GM12878 (cell line): ENCODE data around the gene COG1. TPM values are rescaled to one million over a fixed set of nuclear protein-coding genes. Genes with fewer than 3 reads are reported as not detected.

Experiments
- ATAC-seq: fragments of 200-7000 bp; cut with Tn5 transposase; 3 replicates; pipeline ENCODE4 v1.9.1; 2020; ENCODE audit warnings: mild to moderate bottlenecking, moderate library complexity
- BruUV-seq: library from RNA; stranded (reverse); fragments of 400-500 nt; replicated peaks from 2 replicates; lab custom pipeline; 2021; lab: Mats Ljungman, UMichigan
- CTCF ChIA-PET: fragments of 300-600 bp; sonication (Branson Sonifier 250); formaldehyde crosslinking; extraction: SDS; loops from one replicate; lab custom pipeline; 2021; ENCODE audit warnings: inconsistent platforms; lab: Yijun Ruan, JAX
- POLR2A ChIA-PET: fragments of 350-600 bp; formaldehyde crosslinking; extraction: SDS; loops from one replicate; lab custom pipeline; 2021; ENCODE audit warnings: inconsistent platforms; lab: Charles Lee
- RAD21 ChIA-PET: fragments of 300-600 bp; sonication (Branson Sonifier 250); formaldehyde crosslinking; loops from one replicate; lab custom pipeline; 2023; ENCODE audit warnings: antibody characterized with exemption; ENCODE audit not compliant: unreplicated experiment; lab: Charles Lee
- SMC1A ChIA-PET: fragments of 300-600 bp; sonication (Branson Sonifier 250); formaldehyde crosslinking; loops from one replicate; lab custom pipeline; 2023; ENCODE audit not compliant: unreplicated experiment, uncharacterized antibody; lab: Charles Lee
- DNase-seq: peaks from one replicate; pipeline ENCODE4 v3.0.0-alpha.2; 2011; ENCODE audit warnings: low read depth, low spot score
- FAIRE-seq: peaks from 3 replicates; lab custom pipeline; 2011; peaks lifted over from hg19 to GRCh38; lab: Jason Lieb, UNC
- H2AFZ ChIP-seq: 2 replicates; pipeline ENCODE4 v1.6.0; 2011; ENCODE audit warnings: low read depth, low read length, control low read depth; ENCODE audit not compliant: control insufficient read depth
- H3K27ac ChIP-seq: 2 replicates; pipeline ENCODE4 v1.5.1; 2011; ENCODE audit warnings: control low read depth; ENCODE audit not compliant: control insufficient read depth, insufficient read depth
- H3K27me3 ChIP-seq, 2 experiments: replicated peaks in 1 of 2; 2 replicates each; pipeline versions ENCODE4 v1.6.0 to v1.6.1; 2011; ENCODE audit warnings: low read length in 1 of 2; ENCODE audit not compliant: control insufficient read depth in 2 of 2, insufficient read depth in 2 of 2
- H3K36me3 ChIP-seq, 2 experiments: 2 replicates each; pipeline ENCODE4 v1.5.1; 2011; ENCODE audit warnings: low read length in 1 of 2; ENCODE audit not compliant: control insufficient read depth in 2 of 2, insufficient read depth in 2 of 2
- H3K4me1 ChIP-seq: 2 replicates; pipeline ENCODE4 v1.6.1; 2011; ENCODE audit warnings: mild to moderate bottlenecking, low read length, moderate library complexity, mixed read lengths; ENCODE audit not compliant: control insufficient read depth, insufficient read depth
- H3K4me2 ChIP-seq: 2 replicates; pipeline ENCODE4 v1.6.0; 2011; ENCODE audit warnings: control low read depth; ENCODE audit not compliant: control insufficient read depth, insufficient read depth
- H3K4me3 ChIP-seq: fragments of 200-600 bp; sonication (generic); 2 replicates; pipeline ENCODE4 v1.5.1; 2016
- H3K79me2 ChIP-seq: 2 replicates; pipeline ENCODE4 v1.6.0; 2011; ENCODE audit warnings: low read length; ENCODE audit not compliant: control insufficient read depth, insufficient read depth
- H3K9ac ChIP-seq: 2 replicates; pipeline ENCODE4 v1.8.0; 2011; ENCODE audit warnings: low read length, control low read depth, mixed read lengths; ENCODE audit not compliant: control insufficient read depth, insufficient read depth
- H3K9me3 ChIP-seq: replicated peaks from 3 replicates; pipeline ENCODE4 v1.5.1; 2011; ENCODE audit warnings: mild to moderate bottlenecking, low read length; ENCODE audit not compliant: control insufficient read depth, insufficient read depth
- H4K20me1 ChIP-seq: 2 replicates; pipeline ENCODE4 v1.6.0; 2011; ENCODE audit not compliant: control insufficient read depth, insufficient read depth
- BACH1 ChIP-seq: fragments of 450-650 bp; IDR thresholded peaks from 2 replicates; pipeline ENCODE4 v1.6.1; 2017; ENCODE audit warnings: mild to moderate bottlenecking, borderline replicate concordance
- BHLHE40 ChIP-seq, 2 experiments: fragments of 450-650 bp in 1 of 2; IDR thresholded peaks; 2 replicates each; pipeline ENCODE4 v1.6.1; 2011 to 2017; ENCODE audit warnings: low read depth in 2 of 2, borderline replicate concordance in 1 of 2, improper control_type of control experiment in 1 of 2, low read length in 1 of 2, mild to moderate bottlenecking in 1 of 2
- CREB1 ChIP-seq: IDR thresholded peaks from 2 replicates; pipeline ENCODE4 v1.6.1; 2012; ENCODE audit warnings: low read depth, mild to moderate bottlenecking, inconsistent platforms
- EZH2 ChIP-seq: IDR thresholded peaks from 2 replicates; pipeline ENCODE4 v1.6.1; 2012; ENCODE audit warnings: low read depth, mild to moderate bottlenecking, control low read depth, inconsistent platforms, low read length, borderline replicate concordance; ENCODE audit not compliant: control insufficient read depth
- HDAC6 ChIP-seq: fragments of 200-600 bp; sonication (generic); IDR thresholded peaks from one replicate; pipeline ENCODE4 v1.8.0; 2017; ENCODE audit warnings: antibody characterized with exemption; ENCODE audit not compliant: unreplicated experiment
- NRF1 ChIP-seq: conservative IDR thresholded peaks from 2 replicates; pipeline ENCODE4 v1.6.1; 2011; ENCODE audit warnings: mild to moderate bottlenecking, low read depth, low read length, improper control_type of control experiment
- RELA ChIP-seq: fragments of 450-650 bp; IDR thresholded peaks from 2 replicates; pipeline ENCODE4 v1.8.0; 2014; ENCODE audit warnings: borderline replicate concordance; ENCODE audit not compliant: partially characterized antibody
- WGBS: methylation state at CpG from one replicate; pipeline ENCODE4 v1.1.6; 2016; ENCODE audit warnings: low lambda C conversion rate; ENCODE audit not compliant: insufficient replicate concordance, insufficient coverage; ENCODE audit errors: missing lambda C conversion rate; 5-methylcytosine and 5-hydroxymethylcytosine counted together
- in situ Hi-C: fragments of 300-500 bp; cut with MboI; formaldehyde crosslinking; loops from 9 replicates; pipeline ENCODE4 v1.14.3; 2018; ENCODE audit warnings: mixed read lengths
- intact Hi-C: fragments of 100-400 bp; cut with micrococcal nuclease; formaldehyde crosslinking; loops from one replicate; pipeline ENCODE4 v1.14.2; 2022; ENCODE audit not compliant: unreplicated experiment
- polyA plus RNA-seq, 11 experiments: library from polyadenylated mRNA; depleted of rRNA in 4 of 11; unstranded in 6 of 11; stranded (reverse) in 5 of 11; fragments of >200 nt; fragmentation: Nextera tagmentation in 4 of 11; fragmentation: Illumina TruSeq in 1 of 11; extraction: Ambion mirVana in 4 of 11; extraction: Trizol in 1 of 11; gene quantifications; 1 replicate in 1 of 11; 2 replicates in 10 of 11; pipeline versions ENCODE4 v1.2.1 to v1.2.3, GENCODE V29; 2011 to 2016; ENCODE audit warnings: inconsistent platforms in 2 of 11, missing spikeins in 2 of 11, low read depth in 1 of 11
- total RNA-seq, 4 experiments: library from RNA; depleted of rRNA in 3 of 4; stranded (reverse); fragments of >200 nt in 3 of 4; fragmentation: Illumina TruSeq in 1 of 4; extraction: Trizol in 1 of 4; gene quantifications; 2 replicates each; pipeline versions ENCODE4 v1.2.1 to v1.2.3, GENCODE V29; 2013 to 2021
- TF ChIP-seq, protein P1 (sequence below): IDR thresholded peaks from 2 replicates; pipeline ENCODE4 v1.6.1; 2011; ENCODE audit warnings: low read depth, mild to moderate bottlenecking, low read length, moderate library complexity, borderline replicate concordance; ENCODE audit errors: extremely low read depth
- TF ChIP-seq, protein P2 (sequence below): IDR thresholded peaks from 2 replicates; pipeline ENCODE4 v1.6.1; 2011; ENCODE audit warnings: low read depth, low read length, improper control_type of control experiment, borderline replicate concordance

The COG1 gene
- total and polyA plus RNA-seq, 10 of the 15 experiments (the other 5 are each of a cell fraction or from before 2014, with no cell fraction given): 10.5 to 24.1 (median 18.1) TPM

- Histone ChIP-seq H3K27me3 (no peaks in the 10 kb centered on the region), H3K79me2 (no peaks in the 10 kb centered on the region), H4K20me1 (no peaks in the 10 kb centered on the region; the same call in 1 of the 2 replicates), H3K4me3 (no peak overlapping the region)
- CTCF ChIA-PET: no interaction called here
- SMC1A ChIA-PET: interaction anchor here (1.0 to 1.1 kb wide), 2 partner anchors 10 kb away, joined by 3 read pairs; no protein-coding TSS in a partner anchor
- no peak for DNase-seq
- TF ChIP-seq EZH2: no peak
- TF ChIP-seq, all 136 proteins: peak for 0
- Histone ChIP-seq H3K9me3 (no peaks in the 10 kb centered on the region), H3K4me1 (no peaks in the 10 kb centered on the region), H3K36me3 (peaks cover 27 to 47% of the 10 kb centered on the region in 2 experiments), H3K9ac (no peak overlapping the region), H3K27ac (no peak overlapping the region), H2AFZ (no peak overlapping the region), H3K4me2 (no peak overlapping the region)
- intact Hi-C loops: no loop called here
- ChIA-PET RAD21 (no interaction called here), POLR2A (interaction anchor here (1.0 to 1.7 kb wide), 2 partner anchors 11 to 26 kb away, joined by 3 to 5 read pairs; no protein-coding TSS in a partner anchor)
- 84% methylated on average over 10 of the region's 10 CpGs for WGBS
- in situ Hi-C loops: no loop called here
- no TSS peak for BruUV-seq
- ATAC-seq (no peak), FAIRE-seq (no peak)
Observed at GRCh38 chr17:73205459-73205961, 12.7 kb downstream of the COG1 start.

- ChIA-PET SMC1A (interaction anchor here (1.0 to 1.7 kb wide), 3 partner anchors 12 to 20 kb away, joined by 3 to 6 read pairs (median 3); no protein-coding TSS in a partner anchor), RAD21 (interaction anchor here (0.6 kb wide), 1 partner anchor 83 kb away, joined by 3 read pairs; no protein-coding TSS in a partner anchor), CTCF (interaction anchor here (0.6 to 1.5 kb wide), 3 partner anchors 9 to 17 kb away, joined by 3 to 6 read pairs (median 4); partner anchors contain the start of gene COG1), POLR2A (interaction anchor here (1.1 to 1.4 kb wide), 2 partner anchors 11 to 20 kb away, joined by 3 read pairs; no protein-coding TSS in a partner anchor)
- Histone ChIP-seq H3K9ac (no peak overlapping the region), H3K4me3 (no peak overlapping the region), H3K27ac (no peak overlapping the region), H3K79me2 (no peaks in the 10 kb centered on the region; the same call in 1 of the 2 replicates), H3K4me1 (no peaks in the 10 kb centered on the region), H3K36me3 (peaks cover 20 to 33% of the 10 kb centered on the region in 2 experiments), H4K20me1 (no peaks in the 10 kb centered on the region; the same call in 1 of the 2 replicates), H3K9me3 (no peaks in the 10 kb centered on the region), H3K27me3 (no peaks in the 10 kb centered on the region), H3K4me2 (no peak overlapping the region), H2AFZ (no peak overlapping the region)
- in situ Hi-C loops (no loop called here), intact Hi-C loops (no loop called here)
- no TSS peak for BruUV-seq
- no peak for ATAC-seq
- DNase-seq: no peak
- 94% methylated on average over 16 of the region's 16 CpGs for WGBS
- no peak for FAIRE-seq
- TF ChIP-seq BHLHE40 (IDR thresholded peaks at IDR 0.05; ENCODE audit: borderline replicate concordance in 1 of 2, low read depth in 2 of 2, low read length in 1 of 2): no peak
- TF ChIP-seq, protein P1, sequence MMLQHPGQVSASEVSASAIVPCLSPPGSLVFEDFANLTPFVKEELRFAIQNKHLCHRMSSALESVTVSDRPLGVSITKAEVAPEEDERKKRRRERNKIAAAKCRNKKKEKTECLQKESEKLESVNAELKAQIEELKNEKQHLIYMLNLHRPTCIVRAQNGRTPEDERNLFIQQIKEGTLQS: no peak
- TF ChIP-seq, protein P2, sequence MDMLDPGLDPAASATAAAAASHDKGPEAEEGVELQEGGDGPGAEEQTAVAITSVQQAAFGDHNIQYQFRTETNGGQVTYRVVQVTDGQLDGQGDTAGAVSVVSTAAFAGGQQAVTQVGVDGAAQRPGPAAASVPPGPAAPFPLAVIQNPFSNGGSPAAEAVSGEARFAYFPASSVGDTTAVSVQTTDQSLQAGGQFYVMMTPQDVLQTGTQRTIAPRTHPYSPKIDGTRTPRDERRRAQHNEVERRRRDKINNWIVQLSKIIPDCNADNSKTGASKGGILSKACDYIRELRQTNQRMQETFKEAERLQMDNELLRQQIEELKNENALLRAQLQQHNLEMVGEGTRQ: no peak
- TF ChIP-seq CREB1: no peak
- TF ChIP-seq BACH1: no peak
- TF ChIP-seq NRF1: no peak
- TF ChIP-seq HDAC6: no peak
- TF ChIP-seq RELA: no peak
Observed at GRCh38 chr17:73208139-73208827, 15.4 kb downstream of the COG1 start.
